CD14-positive monocyte (primary cell): ENCODE measurements around the gene SMIM3. TPM values are rescaled to one million over a fixed set of nuclear protein-coding genes. Genes with fewer than 3 reads are reported as not detected.
A peak's percentile ranks its signal among the peaks of the same experiment; 100 is the strongest.
"Not testable (repeated sequence)": the region's sequence is repeated elsewhere in the genome, so short reads cannot be mapped to it uniquely, and the experiment has no call there.

Experiments
- DNase-seq, 3 donors: peaks; one replicate each; pipeline ENCODE4 v3.0.0-alpha.2; 2011 to 2022
- H2AFZ ChIP-seq: 2 replicates; pipeline ENCODE4 v1.6.0; 2012; ENCODE audit warnings: mild to moderate bottlenecking, low read depth, low read length, inconsistent platforms; ENCODE audit not compliant: insufficient read depth, poor library complexity, severe bottlenecking
- H3K27ac ChIP-seq, 2 donors: 1 replicate in 1 of 2; 2 replicates in 1 of 2; pipeline ENCODE4 v1.5.1; 2012 to 2013; ENCODE audit warnings: low read length in 2 of 2, control low read depth in 1 of 2, inconsistent platforms in 1 of 2, low read depth in 1 of 2, mild to moderate bottlenecking in 1 of 2
- H3K27me3 ChIP-seq, 2 donors: one replicate each; pipeline versions ENCODE4 v1.6.0 to v1.6.1; 2011 to 2013; ENCODE audit warnings: low read length in 2 of 2; ENCODE audit not compliant: control insufficient read depth in 2 of 2, insufficient read depth in 2 of 2
- H3K36me3 ChIP-seq, 2 donors: replicated peaks in 1 of 2; 1 replicate in 1 of 2; 2 replicates in 1 of 2; pipeline versions ENCODE4 v1.5.1 to v1.6.1; 2012 to 2013; ENCODE audit warnings: low read length in 2 of 2, control low read depth in 1 of 2, inconsistent platforms in 1 of 2, mild to moderate bottlenecking in 1 of 2; ENCODE audit not compliant: insufficient read depth in 2 of 2, control insufficient read depth in 1 of 2
- H3K4me1 ChIP-seq, 2 donors: 1 replicate in 1 of 2; 2 replicates in 1 of 2; pipeline versions ENCODE4 v1.5.1 to v1.6.1; 2012 to 2013; ENCODE audit warnings: low read length in 2 of 2, control low read depth in 1 of 2, inconsistent platforms in 1 of 2, mild to moderate bottlenecking in 1 of 2, moderate library complexity in 1 of 2; ENCODE audit not compliant: insufficient read depth in 2 of 2, control insufficient read depth in 1 of 2
- H3K4me2 ChIP-seq: replicated peaks from 2 replicates; pipeline ENCODE3; 2012; ENCODE audit warnings: low read length, moderate library complexity, mild to moderate bottlenecking; ENCODE audit not compliant: poor library complexity, severe bottlenecking; ENCODE audit errors: extremely low read depth
- H3K4me3 ChIP-seq, 3 experiments: fragments of 200-600 bp in 1 of 3; sonication (generic) in 1 of 3; replicated peaks in 1 of 3; 1 replicate in 2 of 3; 2 replicates in 1 of 3; pipeline ENCODE4 v1.5.1; 2011 to 2013; ENCODE audit warnings: low read length in 3 of 3, mild to moderate bottlenecking in 3 of 3, control low read depth in 2 of 3, low read depth in 2 of 3, inconsistent platforms in 1 of 3, moderate library complexity in 1 of 3
- H3K79me2 ChIP-seq: 2 replicates; pipeline ENCODE4 v1.6.0; 2012; ENCODE audit warnings: mild to moderate bottlenecking, control low read depth, inconsistent platforms, low read length, moderate library complexity; ENCODE audit not compliant: insufficient read depth
- H3K9ac ChIP-seq: 2 replicates; pipeline ENCODE4 v1.6.0; 2017; ENCODE audit warnings: low read length, mild to moderate bottlenecking; ENCODE audit not compliant: insufficient read depth, poor library complexity, severe bottlenecking
- H3K9me3 ChIP-seq, 2 donors: replicated peaks in 1 of 2; 1 replicate in 1 of 2; 2 replicates in 1 of 2; pipeline versions ENCODE4 v1.5.1 to v1.6.1; 2012 to 2013; ENCODE audit warnings: low read length in 2 of 2, control low read depth in 1 of 2; ENCODE audit not compliant: control insufficient read depth in 1 of 2, insufficient read depth in 1 of 2
- H4K20me1 ChIP-seq: 2 replicates; pipeline ENCODE4 v1.6.0; 2012; ENCODE audit warnings: mild to moderate bottlenecking, low read length, control low read depth, moderate library complexity; ENCODE audit not compliant: insufficient read depth
- H3K27ac Mint-ChIP-seq, 7 donors: one replicate each; pipeline ENCODE4 v1.8.0; 2020; ENCODE audit warnings: mild to moderate bottlenecking in 7 of 7, mixed read lengths in 7 of 7, moderate library complexity in 6 of 7, inconsistent platforms in 2 of 7
- H3K27me3 Mint-ChIP-seq, 3 donors: one replicate each; pipeline ENCODE4 v1.8.0; 2021 to 2022; ENCODE audit warnings: low read depth in 3 of 3, mild to moderate bottlenecking in 3 of 3, mixed read lengths in 3 of 3, moderate library complexity in 3 of 3, inconsistent platforms in 1 of 3
- H3K36me3 Mint-ChIP-seq, 2 donors: one replicate each; pipeline ENCODE4 v1.8.0; 2020; ENCODE audit warnings: mixed read lengths in 2 of 2, inconsistent platforms in 1 of 2, mild to moderate bottlenecking in 1 of 2
- H3K4me1 Mint-ChIP-seq: one replicate; pipeline ENCODE4 v1.8.0; 2020; ENCODE audit warnings: mild to moderate bottlenecking, mixed read lengths
- H3K4me3 Mint-ChIP-seq, 2 donors: one replicate each; pipeline ENCODE4 v1.8.0; 2020; ENCODE audit warnings: mild to moderate bottlenecking in 2 of 2, mixed read lengths in 2 of 2, moderate library complexity in 1 of 2
- H3K9me3 Mint-ChIP-seq, 7 donors: one replicate each; pipeline ENCODE4 v1.8.0; 2020 to 2022; ENCODE audit warnings: mixed read lengths in 7 of 7, mild to moderate bottlenecking in 6 of 7, moderate library complexity in 6 of 7, inconsistent platforms in 2 of 7
- CTCF ChIP-seq: fragments of 200-600 bp; IDR thresholded peaks from one replicate; pipeline ENCODE4 v1.8.0; 2022; ENCODE audit warnings: antibody characterized with exemption, mild to moderate bottlenecking
- WGBS: methylation state at CpG from one replicate; pipeline ENCODE4 v1.1.5; 2013; ENCODE audit warnings: missing lambda C conversion rate; ENCODE audit not compliant: insufficient coverage; 5-methylcytosine and 5-hydroxymethylcytosine counted together
- intact Hi-C, 2 donors: fragments of 100-400 bp; cut with micrococcal nuclease; formaldehyde crosslinking; loops; one replicate each; pipeline versions ENCODE4 v1.15.0 to v1.15.1; 2023
- polyA plus RNA-seq, 3 donors: library from polyadenylated mRNA; depleted of rRNA in 1 of 3; unstranded in 2 of 3; stranded (reverse) in 1 of 3; fragments of 300-500 nt in 2 of 3; fragments of >200 nt in 1 of 3; fragmentation: Illumina TruSeq in 2 of 3; gene quantifications; 1 replicate in 2 of 3; 2 replicates in 1 of 3; pipeline ENCODE4 v1.2.3, GENCODE V29; 2012 to 2021

The SMIM3 gene
- polyA plus RNA-seq, 3 donors, result 41.7 to 52.2 (median 45.4) TPM

- H3K27me3 Mint-ChIP-seq, DNase-seq, H3K27me3 ChIP-seq, H3K9me3 ChIP-seq, intact Hi-C loops, H3K4me3 Mint-ChIP-seq, H3K9ac ChIP-seq, H3K27ac ChIP-seq, H3K4me1 ChIP-seq, H3K4me2 ChIP-seq, H3K9me3 Mint-ChIP-seq, H3K4me3 ChIP-seq, H2AFZ ChIP-seq: not testable (repeated sequence)
- Histone ChIP-seq H4K20me1 (peaks cover 33% of the 10 kb centered on the region), H3K36me3 (peaks cover 19 to 35% of the 10 kb centered on the region in 2 donors), H3K79me2 (peaks cover 53% of the 10 kb centered on the region)
- 95% methylated on average over 7 of the region's 9 CpGs for WGBS
- H3K4me1 Mint-ChIP-seq, result peaks cover 32% of the 10 kb centered on the region
- H3K27ac Mint-ChIP-seq, result peak overlapping the region in 1 of 7 donors; percentile 6
- peaks cover 43 to 62% of the 10 kb centered on the region in 2 donors for H3K36me3 Mint-ChIP-seq
Observed at GRCh38 chr5:150743142-150743488, 35.4 kb upstream of the SMIM3 start.

- H3K4me1 ChIP-seq, result no peaks in the 10 kb centered on the region
- Mint-ChIP-seq H3K4me1 (peaks cover 14% of the 10 kb centered on the region), H3K9me3 (no peaks in the 10 kb centered on the region), H3K36me3 (peaks cover 54 to 57% of the 10 kb centered on the region in 2 donors), H3K27me3 (no peaks in the 10 kb centered on the region), H3K4me3 (no peak overlapping the region), H3K27ac (peak overlapping the region in 1 of 7 donors; percentile 3)
- no peaks in the 10 kb centered on the region for H3K27me3 ChIP-seq
- no peaks in the 10 kb centered on the region for H3K9me3 ChIP-seq
- H3K4me2 ChIP-seq, result no peak overlapping the region
- no peak overlapping the region for H3K9ac ChIP-seq
- no CpG with 5 or more reads among the region's 2 CpGs for whole genome bisulfite sequencing
- peaks cover 62 to 66% of the 10 kb centered on the region in 2 donors for H3K36me3 ChIP-seq
- H2AFZ ChIP-seq, result no peak overlapping the region
- peaks cover 72% of the 10 kb centered on the region for H3K79me2 ChIP-seq
- peak overlapping the region in 1 of 2 donors; percentile 33 for H3K27ac ChIP-seq
- DNase-seq, result no peak
- TF ChIP-seq CTCF, result no peak
- H3K4me3 ChIP-seq, result no peak overlapping the region
- H4K20me1 ChIP-seq, result peaks cover 62% of the 10 kb centered on the region
- intact Hi-C loops, result loop anchor here in 1 of 2 donors (5.0 to 10.0 kb wide), 2 partner anchors 37 to 46 kb away; partner anchors contain the start of gene RBM22
Observed at GRCh38 chr5:150750469-150750868, 28.1 kb upstream of the SMIM3 start.
